Thyroid gland (tissue), 4 donors: ENCODE data around the gene MRPL17. TPM values are rescaled to one million over a fixed set of nuclear protein-coding genes. Genes with fewer than 3 reads are reported as not detected.

Experiments
- DNase-seq, 2 donors: peaks; one replicate each; pipeline ENCODE4 v3.0.0-alpha.2; 2019
- H3K27ac ChIP-seq, 3 donors: fragments of 200-600 bp; sonication (generic); 1 replicate in 2 of 3; 2 replicates in 1 of 3; pipeline ENCODE4 v1.5.1; 2016 to 2019; ENCODE audit warnings: mild to moderate bottlenecking in 1 of 3, moderate library complexity in 1 of 3
- H3K27me3 ChIP-seq: fragments of 200-600 bp; sonication (generic); one replicate; pipeline ENCODE4 v1.5.1; 2019
- H3K36me3 ChIP-seq, 2 donors: fragments of 200-600 bp; sonication (generic); one replicate each; pipeline ENCODE4 v1.5.1; 2016 to 2019
- H3K4me1 ChIP-seq, 2 donors: fragments of 200-600 bp; sonication (generic); one replicate each; pipeline ENCODE4 v1.5.1; 2017 to 2019
- H3K4me3 ChIP-seq, 3 donors: fragments of 200-600 bp; sonication (generic); replicated peaks in 1 of 3; 1 replicate in 2 of 3; 2 replicates in 1 of 3; pipeline ENCODE4 v1.5.1; 2016; ENCODE audit warnings: mild to moderate bottlenecking in 1 of 3
- H3K9me3 ChIP-seq: fragments of 200-600 bp; sonication (generic); one replicate; pipeline ENCODE4 v1.5.1; 2017
- CTCF ChIP-seq, 6 experiments: fragments of 200-600 bp in 3 of 6; fragments of 450-650 bp in 3 of 6; sonication (generic) in 3 of 6; IDR thresholded peaks; one replicate each; pipeline ENCODE4 v1.5.1; 2016 to 2019; ENCODE audit warnings: antibody characterized with exemption in 6 of 6, mild to moderate bottlenecking in 2 of 6, inconsistent platforms in 1 of 6, moderate library complexity in 1 of 6
- POLR2A ChIP-seq, 2 donors: fragments of 450-650 bp; IDR thresholded peaks; one replicate each; pipeline ENCODE4 v1.6.1; 2017; ENCODE audit warnings: antibody characterized with exemption in 2 of 2, mild to moderate bottlenecking in 2 of 2, moderate library complexity in 1 of 2
- WGBS, 2 donors: methylation state at CpG; one replicate each; pipeline ENCODE4 v1.1.5; 2017; 5-methylcytosine and 5-hydroxymethylcytosine counted together
- intact Hi-C: fragments of 100-400 bp; cut with DNase I; formaldehyde crosslinking; loops from one replicate; pipeline ENCODE4 v1.15.1; 2023
- total RNA-seq, 4 donors: library from RNA; depleted of rRNA; stranded (reverse); fragments of >200 nt; gene quantifications; one replicate each; pipeline ENCODE4 v1.2.3, GENCODE V29; 2016

The MRPL17 gene
- total RNA-seq, 4 donors from 2014 or later: 37.8 to 579 (median 144) TPM

- Histone ChIP-seq H3K9me3 (no peaks in the 10 kb centered on the region), H3K36me3 (no peaks in the 10 kb centered on the region), H3K4me1 (no peaks in the 10 kb centered on the region), H3K27ac (no peak overlapping the region), H3K4me3 (no peak overlapping the region), H3K27me3 (no peaks in the 10 kb centered on the region)
- 77 to 78% methylated on average over 3 of the region's 3 CpGs for WGBS, 2 donors
- TF ChIP-seq POLR2A (IDR thresholded peaks at IDR 0.05) (no peak), CTCF (IDR thresholded peaks at IDR 0.05) (peak; percentile 4 to 47 (median 30))
- intact Hi-C loops: no loop called here
- no peak for DNase-seq
These were observed 15.3 kb downstream of the MRPL17 start for GRCh38 chr11:6667733-6668374.

DNA sequence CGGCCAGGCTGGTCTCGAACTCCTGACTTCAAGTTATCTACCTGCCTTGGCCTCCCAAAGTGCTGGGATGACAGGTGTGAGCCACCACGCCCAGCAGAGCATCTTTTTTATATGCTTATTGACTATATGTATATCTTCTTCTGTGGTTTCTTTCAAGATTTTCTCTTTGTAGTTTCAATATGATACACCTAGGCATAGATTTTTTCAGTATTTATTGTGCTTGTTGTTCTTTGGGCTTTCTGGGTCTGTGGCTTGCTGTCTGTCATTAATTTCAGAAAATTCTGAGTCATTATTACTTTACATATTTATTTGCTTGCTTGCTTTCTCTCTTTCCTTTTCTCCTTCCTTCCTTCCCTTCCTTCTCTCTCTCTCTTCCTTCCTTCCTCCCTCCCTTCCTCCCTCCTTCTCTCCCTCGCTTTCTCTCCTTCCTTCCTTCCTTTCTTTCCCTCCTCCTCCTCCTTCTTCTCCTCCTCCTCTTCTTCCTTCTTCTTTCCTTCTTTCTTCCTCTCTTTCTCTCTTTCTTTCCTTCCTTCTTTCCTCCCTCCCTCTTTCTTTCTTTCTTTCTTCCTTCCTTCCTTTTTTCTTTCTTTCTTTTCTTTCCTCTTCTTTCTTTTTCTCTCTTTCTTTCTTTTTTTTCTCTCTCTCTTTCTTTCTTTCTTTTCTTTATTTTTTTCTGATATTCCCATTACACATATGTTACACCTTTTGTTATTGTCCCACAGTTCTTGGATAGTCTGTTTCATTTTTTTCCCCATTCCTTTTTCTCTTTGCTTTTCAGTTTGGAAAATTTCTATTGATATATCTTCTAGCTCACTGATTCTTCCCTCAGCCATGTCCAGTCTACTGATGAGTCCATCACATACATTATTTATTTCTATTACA, 16.6 kb downstream of the MRPL17 start:
- TF ChIP-seq CTCF (IDR thresholded peaks at IDR 0.05) (no peak), POLR2A (IDR thresholded peaks at IDR 0.05) (no peak)
- no peak for DNase-seq
- Histone ChIP-seq H3K27me3 (no peaks in the 10 kb centered on the region), H3K4me1 (no peaks in the 10 kb centered on the region), H3K4me3 (no peak overlapping the region), H3K36me3 (no peaks in the 10 kb centered on the region), H3K9me3 (no peaks in the 10 kb centered on the region), H3K27ac (no peak overlapping the region)
- 90 to 94% methylated on average over 4 of the region's 4 CpGs for WGBS, 2 donors
- intact Hi-C loops: no loop called here

DNA sequence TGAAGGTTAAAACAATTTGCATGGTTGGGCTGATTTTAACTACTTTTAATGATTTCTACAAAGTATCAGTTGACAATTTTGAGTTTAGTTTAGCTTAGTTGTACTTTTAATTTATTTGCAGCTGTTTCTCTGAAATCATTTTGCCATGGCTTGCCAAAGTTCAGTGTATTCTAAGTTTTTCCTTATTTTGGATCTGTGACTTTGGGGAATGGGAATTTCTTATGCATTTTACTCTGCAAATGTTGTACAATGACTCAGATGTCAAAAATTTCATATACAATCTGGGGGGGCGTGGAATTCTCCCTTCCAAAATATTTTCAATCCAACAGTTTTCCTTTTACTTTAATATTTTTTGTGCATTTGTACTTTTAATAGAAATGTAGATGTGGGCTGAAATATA, 18.6 kb downstream of the MRPL17 start:
- Histone ChIP-seq H3K4me3 (no peak overlapping the region), H3K27me3 (no peaks in the 10 kb centered on the region), H3K36me3 (no peaks in the 10 kb centered on the region), H3K4me1 (no peaks in the 10 kb centered on the region), H3K9me3 (no peaks in the 10 kb centered on the region), H3K27ac (no peak overlapping the region)
- no peak for DNase-seq
- intact Hi-C loops: no loop called here
- no peak for TF ChIP-seq CTCF (IDR thresholded peaks at IDR 0.05)
- TF ChIP-seq POLR2A (IDR thresholded peaks at IDR 0.05): no peak
- WGBS, 2 donors: 0 to 2% methylated on average over 1 of the region's 1 CpG

GRCh38 chr11:6663794-6664469, 19.2 kb downstream of the MRPL17 start:
- intact Hi-C loops: no loop called here
- WGBS, 2 donors: 59 to 61% methylated on average over 3 of the region's 3 CpGs
- no peak overlapping the region for H3K4me3 ChIP-seq
- no peaks in the 10 kb centered on the region for H3K27me3 ChIP-seq
- no peak overlapping the region for H3K27ac ChIP-seq
- H3K9me3 ChIP-seq: no peaks in the 10 kb centered on the region
- no peak for DNase-seq
- H3K4me1 ChIP-seq: no peaks in the 10 kb centered on the region
- H3K36me3 ChIP-seq: no peaks in the 10 kb centered on the region
- TF ChIP-seq POLR2A (IDR thresholded peaks at IDR 0.05): no peak
- no peak for TF ChIP-seq CTCF (IDR thresholded peaks at IDR 0.05)
